AG04450 (cell line): ENCODE measurements around the gene FAF1. TPM values are rescaled to one million over a fixed set of nuclear protein-coding genes. Genes with fewer than 3 reads are reported as not detected.
"Not testable (repeated sequence)": the region's sequence is repeated elsewhere in the genome, so short reads cannot be mapped to it uniquely, and the experiment has no call there.

Experiments
- CTCF ChIA-PET: fragments of 300-600, 350-600 bp; formaldehyde crosslinking; extraction: SDS; loops from one replicate; lab custom pipeline; 2022; ENCODE audit warnings: antibody characterized with exemption, inconsistent platforms; lab: Charles Lee
- POLR2A ChIA-PET: fragments of 350-600 bp; formaldehyde crosslinking; extraction: SDS; loops from one replicate; lab custom pipeline; 2021; ENCODE audit warnings: antibody characterized with exemption, inconsistent platforms; lab: Yijun Ruan, JAX
- DNase-seq: peaks from one replicate; pipeline ENCODE4 v3.0.0-alpha.2; 2011; ENCODE audit warnings: low read depth, low spot score
- H3K27ac ChIP-seq: one replicate; pipeline ENCODE4 v1.5.1; 2012; ENCODE audit warnings: low read depth, low read length, control low read depth
- H3K27me3 ChIP-seq: one replicate; pipeline ENCODE4 v1.6.0; 2012; ENCODE audit warnings: low read length; ENCODE audit not compliant: control insufficient read depth, insufficient read depth
- H3K4me3 ChIP-seq: 2 replicates; pipeline ENCODE4 v1.5.1; 2011; ENCODE audit warnings: mild to moderate bottlenecking, low read depth, low read length, control low read depth
- H3K9me3 ChIP-seq: 2 replicates; pipeline ENCODE4 v1.5.1; 2012; ENCODE audit warnings: low read length; ENCODE audit not compliant: control insufficient read depth, insufficient read depth
- CTCF ChIP-seq: IDR thresholded peaks from 2 replicates; pipeline ENCODE4 v1.5.1; 2011; ENCODE audit warnings: low read depth, low read length, control low read depth, inconsistent platforms
- polyA plus RNA-seq: library from polyadenylated mRNA; depleted of rRNA; stranded (reverse); fragments of >200 nt; gene quantifications from 2 replicates; pipeline ENCODE4 v1.2.3, GENCODE V29; 2011

The FAF1 gene
- polyA plus RNA-seq, 1 experiment, result 37.9 TPM

GRCh38 chr1:50934838-50935237, 25.2 kb downstream of the FAF1 start:
- POLR2A ChIA-PET, result no interaction called here
- H3K4me3 ChIP-seq, result no peak overlapping the region
- no peak for TF ChIP-seq CTCF
- no peak overlapping the region for H3K27ac ChIP-seq
- CTCF ChIA-PET, result interaction anchor here (1.0 to 1.7 kb wide), 3 partner anchors 62 to 254 kb away, joined by 3 to 4 read pairs (median 3); no protein-coding TSS in a partner anchor
- no peaks in the 10 kb centered on the region for H3K9me3 ChIP-seq
- no peaks in the 10 kb centered on the region for H3K27me3 ChIP-seq
- DNase-seq, result no peak

DNA sequence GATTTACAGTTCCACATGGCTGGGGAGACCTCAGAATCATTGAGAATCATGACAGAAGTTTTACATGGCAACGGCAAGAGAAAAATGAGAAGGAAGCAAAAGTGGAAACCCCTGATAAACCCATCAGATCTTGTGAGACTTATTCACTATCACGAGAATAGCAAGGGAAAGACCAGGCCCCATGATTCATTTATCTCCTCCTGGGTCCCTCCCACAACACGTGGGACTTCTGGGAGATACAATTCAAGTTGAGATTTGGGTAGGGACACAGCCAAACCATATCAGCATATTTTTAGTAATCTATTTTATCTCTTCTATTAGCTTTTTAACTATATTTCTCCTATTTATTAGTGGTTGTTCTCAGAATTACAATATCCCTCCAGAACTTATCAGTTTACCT, 26.3 kb downstream of the FAF1 start:
- CTCF ChIA-PET, result interaction anchor here (1.1 kb wide), 1 partner anchor 255 kb away, joined by 3 read pairs; no protein-coding TSS in a partner anchor
- H3K9me3 ChIP-seq, H3K27me3 ChIP-seq, H3K27ac ChIP-seq, POLR2A ChIA-PET, DNase-seq, H3K4me3 ChIP-seq: not testable (repeated sequence)

DNA sequence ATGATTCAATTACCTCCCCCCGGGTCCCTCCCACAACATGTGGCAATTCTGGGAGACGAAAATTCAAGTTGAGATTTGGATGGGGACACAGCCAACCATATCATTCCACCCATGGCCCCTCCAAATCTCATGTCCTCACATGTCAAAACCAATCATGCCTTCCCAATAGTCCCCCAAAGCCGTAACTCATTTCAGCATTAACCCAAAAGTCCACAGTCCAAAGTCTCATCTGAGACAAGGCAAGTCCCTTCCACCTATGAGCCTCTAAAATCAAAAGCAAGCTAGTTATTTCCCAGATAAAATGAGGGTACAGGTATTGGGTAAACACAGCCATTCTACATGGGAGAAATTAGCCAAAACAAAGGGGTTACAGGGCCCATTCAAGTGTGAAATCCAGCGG, 28.0 kb downstream of the FAF1 start:
- DNase-seq, H3K9me3 ChIP-seq, H3K4me3 ChIP-seq, H3K27me3 ChIP-seq, H3K27ac ChIP-seq, POLR2A ChIA-PET, CTCF ChIA-PET: not testable (repeated sequence)

- no peak overlapping the region for H3K27ac ChIP-seq
These were observed 28.9 kb downstream of the FAF1 start for GRCh38 chr1:50930965-50931737.

GRCh38 chr1:50930193-50930592, 29.9 kb downstream of the FAF1 start:
- no peaks in the 10 kb centered on the region for H3K9me3 ChIP-seq
- ChIA-PET CTCF (interaction anchor here (0.8 to 6.0 kb wide), 37 partner anchors 8 to 366 kb away, joined by 3 to 126 read pairs (median 5); partner anchors contain the start of gene FAF1), POLR2A (interaction anchor here (0.9 kb wide), 1 partner anchor 38 kb away, joined by 3 read pairs; no protein-coding TSS in a partner anchor)
- H3K27ac ChIP-seq, result no peak overlapping the region
- H3K27me3 ChIP-seq, result no peaks in the 10 kb centered on the region
- TF ChIP-seq CTCF, result no peak
- H3K4me3 ChIP-seq, result no peak overlapping the region
- DNase-seq, result no peak

More at GRCh38 chr1:50930965-50931737, 28.9 kb downstream of the FAF1 start:
- ChIA-PET CTCF (interaction anchor here (2.0 to 6.0 kb wide), 3 partner anchors 13 to 260 kb away, joined by 18 to 126 read pairs (median 59); no protein-coding TSS in a partner anchor), POLR2A (no interaction called here)
- H3K4me3 ChIP-seq, result no peak overlapping the region
- no peak for TF ChIP-seq CTCF
- H3K9me3 ChIP-seq, result no peaks in the 10 kb centered on the region
- no peak for DNase-seq
- H3K27me3 ChIP-seq, result no peaks in the 10 kb centered on the region
